AG09319 (cell line): ENCODE data around the gene ZNF638.

Source experiments
- DNase-seq: peaks from one replicate; pipeline ENCODE4 v3.0.0-alpha.2; 2010; ENCODE audit warnings: low read depth; ENCODE audit errors: extremely low read depth
- CTCF ChIP-seq: IDR thresholded peaks from 2 replicates; pipeline ENCODE4 v1.5.1; 2011; ENCODE audit warnings: low read depth, mild to moderate bottlenecking, inconsistent platforms, low read length, moderate library complexity

Gene ZNF638

DNA sequence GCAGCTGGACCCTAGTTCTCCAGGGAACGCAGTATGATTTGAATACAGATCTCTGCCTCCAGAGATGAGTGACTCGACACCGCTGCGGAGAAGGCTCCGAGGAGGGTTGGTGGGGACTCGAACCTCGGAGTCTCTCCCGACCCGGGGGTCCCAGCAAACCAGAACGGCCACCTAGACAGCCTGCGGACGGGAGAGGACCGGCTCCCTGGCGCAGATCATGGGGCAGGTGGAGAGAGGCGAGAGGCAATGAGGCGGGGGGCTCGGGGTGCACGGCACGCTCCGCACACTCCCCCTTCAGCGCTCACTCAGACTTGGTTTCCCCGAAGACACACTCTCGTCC lies 134.3 kb downstream of the ZNF638 start:
- TF ChIP-seq CTCF = no peak
- no peak for DNase-seq

DNA sequence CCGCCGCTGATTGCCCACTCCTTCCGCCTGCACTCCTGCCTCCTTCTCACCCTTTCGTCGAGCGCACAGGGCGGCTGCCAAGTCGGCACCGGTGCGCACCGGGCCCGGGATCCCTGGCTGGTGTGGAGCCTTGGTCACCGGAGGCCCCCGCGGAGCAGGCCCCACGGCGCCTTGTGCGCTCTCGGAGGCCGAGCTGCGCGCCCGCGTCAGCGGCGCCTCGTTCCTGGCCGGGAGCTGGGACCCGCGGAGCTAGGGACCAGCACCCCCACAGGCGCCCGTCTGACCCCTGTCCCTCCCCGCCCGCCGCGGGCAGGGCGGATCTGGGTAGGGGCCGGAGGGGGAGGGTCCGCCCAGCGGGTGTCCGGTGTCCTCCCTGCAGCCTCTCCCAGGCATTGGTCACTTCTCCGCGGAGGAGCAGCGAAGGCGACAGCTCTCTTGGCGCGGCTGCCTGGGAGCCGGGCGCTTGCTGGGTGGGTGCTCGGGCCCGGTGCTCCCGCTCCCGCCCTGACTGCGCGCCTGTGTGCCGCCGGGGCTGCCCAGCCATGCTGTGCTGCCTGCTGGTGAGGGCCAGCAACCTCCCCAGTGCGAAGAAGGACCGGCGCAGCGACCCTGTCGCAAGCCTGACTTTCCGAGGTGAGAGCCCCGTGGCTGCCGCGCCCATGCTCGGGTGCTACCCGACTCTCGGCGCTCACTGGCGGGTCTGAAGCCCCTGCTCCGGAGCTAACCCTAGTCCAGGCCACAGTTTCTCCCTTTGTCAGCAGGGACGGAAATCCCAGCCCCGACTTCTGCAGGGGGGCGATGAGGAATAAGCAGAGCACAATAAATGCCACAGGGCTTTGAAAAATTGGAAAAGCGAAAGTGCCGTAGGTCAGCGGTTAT lies 135.0 kb downstream of the ZNF638 start:
- no peak for DNase-seq
- no peak for TF ChIP-seq CTCF

- no peak for DNase-seq
- no peak for TF ChIP-seq CTCF
Observed at GRCh38 chr2:71467180-71467815, 135.7 kb downstream of the ZNF638 start.

DNA sequence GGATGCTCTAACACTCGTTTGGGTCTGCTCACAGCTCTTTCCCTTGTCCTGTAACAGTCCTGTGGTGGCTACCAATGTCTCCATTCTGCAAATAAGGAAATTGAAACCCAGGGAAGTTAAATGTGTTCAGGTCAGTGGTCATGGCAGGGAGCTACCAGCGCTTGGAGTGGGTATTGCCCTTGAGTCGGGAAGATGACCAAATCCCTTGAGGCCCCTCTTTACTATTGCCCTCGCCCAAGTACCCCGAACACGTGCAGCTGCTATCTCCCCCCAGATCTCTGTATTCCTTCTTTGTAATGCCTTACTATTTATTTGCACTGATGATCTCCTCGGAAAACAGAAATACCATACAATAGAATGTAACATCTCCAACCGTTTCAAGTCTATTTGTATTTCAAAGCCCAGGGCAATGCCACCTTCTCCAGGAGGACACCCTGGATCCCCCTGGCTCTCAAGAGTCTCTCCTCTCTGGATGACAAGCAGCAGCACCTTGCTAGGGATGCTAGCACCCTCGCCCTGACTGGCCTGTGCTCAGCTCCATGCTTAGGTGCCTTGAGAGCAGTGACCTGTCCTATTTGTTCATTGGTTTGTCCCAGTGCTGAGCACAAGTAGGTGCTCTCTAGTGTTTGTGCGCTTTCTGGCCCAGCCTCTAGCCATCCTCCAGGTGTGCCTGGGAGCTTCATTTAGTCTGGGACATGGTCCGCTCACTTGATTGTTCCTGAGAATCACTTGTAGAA lies 136.9 kb downstream of the ZNF638 start:
- no peak for TF ChIP-seq CTCF
- DNase-seq = no peak

- TF ChIP-seq CTCF = no peak
- DNase-seq = no peak
Observed at GRCh38 chr2:71469403-71470398, 138.1 kb downstream of the ZNF638 start.

- DNase-seq = no peak
- TF ChIP-seq CTCF = no peak
Observed at GRCh38 chr2:71471276-71471675, 139.7 kb downstream of the ZNF638 start.
